Rectal smooth muscle tissue (tissue), 1 donor: ENCODE results near the gene CBX5.

Experiments used
- H3K27ac ChIP-seq: one replicate; pipeline ENCODE4 v1.7.0; 2013; ENCODE audit warnings: low read depth, low read length, inconsistent platforms
- H3K27me3 ChIP-seq: one replicate; pipeline ENCODE4 v1.7.0; 2013; ENCODE audit warnings: low read length; ENCODE audit not compliant: control insufficient read depth, insufficient read depth
- H3K36me3 ChIP-seq: one replicate; pipeline ENCODE4 v1.7.0; 2013; ENCODE audit warnings: low read length; ENCODE audit not compliant: control insufficient read depth, insufficient read depth
- H3K4me1 ChIP-seq: one replicate; pipeline ENCODE4 v1.7.0; 2013; ENCODE audit warnings: low read length; ENCODE audit not compliant: control insufficient read depth, insufficient read depth
- H3K4me3 ChIP-seq: one replicate; pipeline ENCODE4 v1.7.0; 2013; ENCODE audit warnings: low read length
- H3K9ac ChIP-seq: one replicate; pipeline ENCODE4 v1.7.0; 2013; ENCODE audit warnings: low read length

The CBX5 gene

GRCh38 chr12:54301428-54302048 lies 21.6 kb upstream of the CBX5 start:
- no peaks in the 10 kb centered on the region for H3K36me3 ChIP-seq
- no peak overlapping the region for H3K9ac ChIP-seq
- H3K4me3 ChIP-seq: no peak overlapping the region
- peaks cover 9% of the 10 kb centered on the region for H3K27me3 ChIP-seq
- no peaks in the 10 kb centered on the region for H3K4me1 ChIP-seq
- no peak overlapping the region for H3K27ac ChIP-seq

GRCh38 chr12:54300732-54301427 lies 21.0 kb upstream of the CBX5 start, which contains the start of gene NFE2:
NFE2 (minus strand) TSS chr12:54301015; CDS start chr12:54295248, 5,767 bp downstream.
- H3K4me1 ChIP-seq: no peaks in the 10 kb centered on the region
- no peak within 1 kb of the TSS for H3K9ac ChIP-seq
- H3K27ac ChIP-seq: no peak within 1 kb of the TSS
- peaks cover 9% of the 10 kb centered on the region for H3K27me3 ChIP-seq
- no peak within 1 kb of the TSS for H3K4me3 ChIP-seq
- no peaks in the 10 kb centered on the region for H3K36me3 ChIP-seq

- Histone ChIP-seq H3K4me3 (no peak overlapping the region), H3K27ac (no peak overlapping the region), H3K4me1 (no peaks in the 10 kb centered on the region), H3K36me3 (no peaks in the 10 kb centered on the region), H3K27me3 (peaks cover 9% of the 10 kb centered on the region), H3K9ac (no peak overlapping the region)
Measured at GRCh38 chr12:54300225-54300731, 20.4 kb upstream of the CBX5 start.

- H3K27me3 ChIP-seq: peaks cover 9% of the 10 kb centered on the region
- H3K36me3 ChIP-seq: no peaks in the 10 kb centered on the region
- H3K27ac ChIP-seq: no peak overlapping the region
- no peak overlapping the region for H3K9ac ChIP-seq
- H3K4me1 ChIP-seq: no peaks in the 10 kb centered on the region
- H3K4me3 ChIP-seq: no peak overlapping the region
Measured at GRCh38 chr12:54299515-54300224, 19.7 kb upstream of the CBX5 start.

- no peaks in the 10 kb centered on the region for H3K4me1 ChIP-seq
- no peaks in the 10 kb centered on the region for H3K36me3 ChIP-seq
- H3K9ac ChIP-seq: no peak overlapping the region
- no peak overlapping the region for H3K4me3 ChIP-seq
- H3K27ac ChIP-seq: no peak overlapping the region
- H3K27me3 ChIP-seq: peaks cover 9% of the 10 kb centered on the region
Measured at GRCh38 chr12:54298904-54299303, 19.0 kb upstream of the CBX5 start.

GRCh38 chr12:54296393-54297099 lies 16.6 kb upstream of the CBX5 start:
- no peaks in the 10 kb centered on the region for H3K36me3 ChIP-seq
- no peak overlapping the region for H3K4me3 ChIP-seq
- H3K27me3 ChIP-seq: peaks cover 9% of the 10 kb centered on the region
- H3K9ac ChIP-seq: no peak overlapping the region
- H3K4me1 ChIP-seq: no peaks in the 10 kb centered on the region
- no peak overlapping the region for H3K27ac ChIP-seq

- Histone ChIP-seq H3K4me3 (no peak overlapping the region), H3K27me3 (peaks cover 4% of the 10 kb centered on the region), H3K36me3 (no peaks in the 10 kb centered on the region), H3K9ac (no peak overlapping the region), H3K4me1 (no peaks in the 10 kb centered on the region), H3K27ac (no peak overlapping the region)
Measured at GRCh38 chr12:54294953-54295566, 15.1 kb upstream of the CBX5 start.

GRCh38 chr12:54294152-54294952 lies 14.4 kb upstream of the CBX5 start:
- H3K9ac ChIP-seq: no peak overlapping the region
- no peaks in the 10 kb centered on the region for H3K4me1 ChIP-seq
- no peaks in the 10 kb centered on the region for H3K36me3 ChIP-seq
- H3K27me3 ChIP-seq: no peaks in the 10 kb centered on the region
- no peak overlapping the region for H3K27ac ChIP-seq
- no peak overlapping the region for H3K4me3 ChIP-seq

GRCh38 chr12:54292931-54293241 lies 13.0 kb upstream of the CBX5 start:
- Histone ChIP-seq H3K27me3 (no peaks in the 10 kb centered on the region), H3K9ac (no peak overlapping the region), H3K36me3 (no peaks in the 10 kb centered on the region), H3K27ac (no peak overlapping the region), H3K4me3 (no peak overlapping the region), H3K4me1 (no peaks in the 10 kb centered on the region)

GRCh38 chr12:54292083-54292930 lies 12.4 kb upstream of the CBX5 start:
- Histone ChIP-seq H3K27ac (no peak overlapping the region), H3K9ac (no peak overlapping the region), H3K4me1 (no peaks in the 10 kb centered on the region), H3K36me3 (no peaks in the 10 kb centered on the region), H3K4me3 (no peak overlapping the region), H3K27me3 (no peaks in the 10 kb centered on the region)
